GM21360 (cell line): ENCODE measurements around the gene ATPAF1.
"Not testable (repeated sequence)": the region's sequence is repeated elsewhere in the genome, so short reads cannot be mapped to it uniquely, and the experiment has no call there.

Source experiments
- ATAC-seq: cut with Tn5 transposase; IDR thresholded peaks from one replicate; pipeline ENCODE4 v1.9.1; 2021; ENCODE audit warnings: mild to moderate bottlenecking, moderate library complexity; ENCODE audit not compliant: unreplicated experiment

The ATPAF1 gene

GRCh38 chr1:46681333-46682034 lies 13.3 kb upstream of the ATPAF1 start:
- no peak for ATAC-seq

- no peak for ATAC-seq
Measured at GRCh38 chr1:46679789-46680573, 11.8 kb upstream of the ATPAF1 start.

- ATAC-seq, result no peak
Measured at GRCh38 chr1:46677339-46677738, 9.2 kb upstream of the ATPAF1 start.

- no peak for ATAC-seq
Measured at GRCh38 chr1:46676531-46676930, 8.4 kb upstream of the ATPAF1 start.

- ATAC-seq, result no peak
Measured at GRCh38 chr1:46675549-46676314, 7.6 kb upstream of the ATPAF1 start.

- no peak for ATAC-seq
Measured at GRCh38 chr1:46673749-46674182, 5.6 kb upstream of the ATPAF1 start.

- no peak for ATAC-seq
Measured at GRCh38 chr1:46672696-46673095, 4.5 kb upstream of the ATPAF1 start.

- no peak for ATAC-seq
Measured at GRCh38 chr1:46671554-46671953, 3.4 kb upstream of the ATPAF1 start, which contains the start of gene TEX38. TEX38 (plus strand) TSS chr1:46671854; CDS start chr1:46671935, 81 bp downstream.

GRCh38 chr1:46670134-46670533 lies 2.0 kb upstream of the ATPAF1 start:
- ATAC-seq, result no peak

- ATAC-seq, result no peak
Measured at GRCh38 chr1:46665983-46666382, 2.2 kb downstream of the ATPAF1 start.

- not testable (repeated sequence) for ATAC-seq
Measured at GRCh38 chr1:46662919-46663318, 5.2 kb downstream of the ATPAF1 start.

GRCh38 chr1:46660116-46660515 lies 8.0 kb downstream of the ATPAF1 start:
- peak; percentile 88 for ATAC-seq

- peak; percentile 9 for ATAC-seq
Measured at GRCh38 chr1:46659307-46659870, 8.8 kb downstream of the ATPAF1 start.

GRCh38 chr1:46657775-46658174 lies 10.4 kb downstream of the ATPAF1 start:
- no peak for ATAC-seq

- ATAC-seq, result no peak
Measured at GRCh38 chr1:46656643-46657042, 11.5 kb downstream of the ATPAF1 start.

GRCh38 chr1:46655848-46656247 lies 12.3 kb downstream of the ATPAF1 start:
- ATAC-seq, result no peak

GRCh38 chr1:46654698-46655097 lies 13.5 kb downstream of the ATPAF1 start:
- not testable (repeated sequence) for ATAC-seq

- ATAC-seq, result no peak
Measured at GRCh38 chr1:46654012-46654411, 14.2 kb downstream of the ATPAF1 start.

- no peak for ATAC-seq
Measured at GRCh38 chr1:46653405-46653958, 14.7 kb downstream of the ATPAF1 start.

- ATAC-seq, result no peak
Measured at GRCh38 chr1:46652321-46653100, 15.7 kb downstream of the ATPAF1 start.
